Endodermal cell (in vitro differentiated cells): ENCODE results near the gene ERGIC1. TPM values are rescaled to one million over a fixed set of nuclear protein-coding genes. Genes with fewer than 3 reads are reported as not detected.
A peak's percentile ranks its signal among the peaks of the same experiment; 100 is the strongest.

Experiments used
- DNase-seq: peaks from one replicate; pipeline ENCODE4 v3.0.0-alpha.2; 2017
- H3K27ac ChIP-seq: 2 replicates; pipeline ENCODE4 v1.5.1; 2013; ENCODE audit warnings: mild to moderate bottlenecking, low read depth, low read length, moderate library complexity
- H3K27me3 ChIP-seq: 2 replicates; pipeline ENCODE4 v1.6.1; 2013; ENCODE audit warnings: mild to moderate bottlenecking, low read length, moderate library complexity; ENCODE audit not compliant: insufficient read depth, control insufficient read depth, poor library complexity, severe bottlenecking
- H3K36me3 ChIP-seq: 2 replicates; pipeline ENCODE4 v1.7.0; 2013; ENCODE audit warnings: mild to moderate bottlenecking, low read length, moderate library complexity; ENCODE audit not compliant: control insufficient read depth, insufficient read depth
- H3K4me1 ChIP-seq: one replicate; pipeline ENCODE4 v1.7.0; 2013; ENCODE audit warnings: low read length; ENCODE audit not compliant: control insufficient read depth, insufficient read depth
- H3K4me3 ChIP-seq: 2 replicates; pipeline ENCODE4 v1.5.1; 2013; ENCODE audit warnings: mild to moderate bottlenecking, low read length, moderate library complexity
- H3K9ac ChIP-seq: 2 replicates; pipeline ENCODE4 v1.6.1; 2013; ENCODE audit warnings: mild to moderate bottlenecking, low read length, moderate library complexity; ENCODE audit not compliant: poor library complexity, severe bottlenecking; ENCODE audit errors: extremely low read depth
- H3K9me3 ChIP-seq: 2 replicates; pipeline ENCODE4 v1.6.1; 2013; ENCODE audit warnings: mild to moderate bottlenecking, low read length, moderate library complexity; ENCODE audit not compliant: control insufficient read depth
- H3K27ac Mint-ChIP-seq: 2 replicates; pipeline ENCODE4 v1.8.0; 2020; ENCODE audit warnings: mixed read lengths
- H3K27me3 Mint-ChIP-seq: 2 replicates; pipeline ENCODE4 v1.8.0; 2021; ENCODE audit warnings: mild to moderate bottlenecking, mixed read lengths; ENCODE audit not compliant: insufficient read depth
- H3K36me3 Mint-ChIP-seq: 2 replicates; pipeline ENCODE4 v1.8.0; 2020; ENCODE audit warnings: low read depth, mixed read lengths
- H3K4me1 Mint-ChIP-seq: 2 replicates; pipeline ENCODE4 v1.8.0; 2020; ENCODE audit warnings: mixed read lengths
- H3K4me3 Mint-ChIP-seq: 2 replicates; pipeline ENCODE4 v1.8.0; 2020; ENCODE audit warnings: mild to moderate bottlenecking, moderate library complexity, mixed read lengths
- H3K9me3 Mint-ChIP-seq: 2 replicates; pipeline ENCODE4 v1.8.0; 2020; ENCODE audit warnings: mild to moderate bottlenecking, mixed read lengths
- CTCF ChIP-seq: fragments of 200-600 bp; sonication (generic); conservative IDR thresholded peaks from 2 replicates; pipeline ENCODE4 v1.5.0; 2021; ENCODE audit warnings: antibody characterized with exemption, mild to moderate bottlenecking
- WGBS, 2 experiments: methylation state at CpG; one replicate each; pipeline versions ENCODE4 v1.1.5 to v1.1.7; 2013; ENCODE audit warnings: missing lambda C conversion rate in 2 of 2, mixed read lengths in 1 of 2; ENCODE audit not compliant: insufficient coverage in 1 of 2, insufficient read length in 1 of 2; 5-methylcytosine and 5-hydroxymethylcytosine counted together
- total RNA-seq, 2 donors: library from RNA; stranded (reverse); fragmentation: NEBNext Ultra II Directional in 1 of 2; extraction: Animal tissue kit (Norgen Biotek cat#: 25700) in 1 of 2; gene quantifications; 2 replicates in 1 of 2; 3 replicates in 1 of 2; pipeline ENCODE4 v1.2.1, GENCODE V29; 2021

The ERGIC1 gene
- total RNA-seq, 2 donors from 2014 or later, result 81.9 to 94.8 TPM

- H3K27ac ChIP-seq, result no peak overlapping the region
- no peak overlapping the region for H3K4me3 ChIP-seq
- TF ChIP-seq CTCF, result no peak
- no peak overlapping the region for H3K9ac ChIP-seq
- H3K36me3 ChIP-seq, result no peaks in the 10 kb centered on the region
- no peaks in the 10 kb centered on the region for H3K27me3 ChIP-seq
- 44 to 62% methylated on average over 2 to 6 of the region's 6 CpGs for WGBS, 2 experiments
- Mint-ChIP-seq H3K27me3 (peaks cover 18% of the 10 kb centered on the region), H3K36me3 (peaks cover 2% of the 10 kb centered on the region), H3K27ac (peak overlapping the region; percentile 88), H3K4me1 (peaks cover 40% of the 10 kb centered on the region), H3K9me3 (peaks cover 20% of the 10 kb centered on the region), H3K4me3 (no peak overlapping the region)
- peaks cover 25% of the 10 kb centered on the region for H3K4me1 ChIP-seq
- peaks cover 20% of the 10 kb centered on the region for H3K9me3 ChIP-seq
- peak; percentile 85 for DNase-seq
Measured at GRCh38 chr5:172828911-172829431, 5.1 kb upstream of the ERGIC1 start.

GRCh38 chr5:172830275-172830799 lies 3.7 kb upstream of the ERGIC1 start:
- H3K27me3 Mint-ChIP-seq, result peaks cover 16% of the 10 kb centered on the region
- H3K4me3 ChIP-seq, result no peak overlapping the region
- no peaks in the 10 kb centered on the region for H3K36me3 ChIP-seq
- H3K9me3 Mint-ChIP-seq, result peaks cover 15% of the 10 kb centered on the region
- no peak for TF ChIP-seq CTCF
- H3K4me1 ChIP-seq, result peaks cover 26% of the 10 kb centered on the region
- peaks cover 2% of the 10 kb centered on the region for H3K36me3 Mint-ChIP-seq
- H3K27me3 ChIP-seq, result no peaks in the 10 kb centered on the region
- WGBS, 2 experiments, result 88% methylated on average over 1 of the region's 1 CpG; no CpG with 5 or more reads in 1 of the 2 experiments
- H3K4me3 Mint-ChIP-seq, result no peak overlapping the region
- H3K4me1 Mint-ChIP-seq, result peaks cover 38% of the 10 kb centered on the region
- peaks cover 17% of the 10 kb centered on the region for H3K9me3 ChIP-seq
- H3K9ac ChIP-seq, result no peak overlapping the region
- no peak overlapping the region for H3K27ac ChIP-seq
- DNase-seq, result no peak
- no peak overlapping the region for H3K27ac Mint-ChIP-seq

- no peaks in the 10 kb centered on the region for H3K36me3 ChIP-seq
- no peak overlapping the region for H3K4me3 ChIP-seq
- Mint-ChIP-seq H3K36me3 (peaks cover 4% of the 10 kb centered on the region), H3K9me3 (peaks cover 8% of the 10 kb centered on the region), H3K4me1 (peaks cover 43% of the 10 kb centered on the region), H3K27ac (peak overlapping the region; percentile 24), H3K27me3 (peaks cover 9% of the 10 kb centered on the region), H3K4me3 (no peak overlapping the region)
- peaks cover 9% of the 10 kb centered on the region for H3K9me3 ChIP-seq
- no peak overlapping the region for H3K27ac ChIP-seq
- no peak for DNase-seq
- H3K4me1 ChIP-seq, result peaks cover 33% of the 10 kb centered on the region
- 77 to 83% methylated on average over 11 to 14 of the region's 14 CpGs for WGBS, 2 experiments
- no peaks in the 10 kb centered on the region for H3K27me3 ChIP-seq
- no peak for TF ChIP-seq CTCF
- no peak overlapping the region for H3K9ac ChIP-seq
Measured at GRCh38 chr5:172830876-172831662, 3.0 kb upstream of the ERGIC1 start.
